ENCODE results near the gene KRT2.

KRT2 gene

GRCh38 chr12:52687497-52688385 lies 35.7 kb upstream of the KRT2 start:
- TF ChIP-seq ZFP30 (CRISPR knock-in tag; IDR thresholded peaks at IDR 0.05) (no peak), PPARA (CRISPR knock-in tag; IDR thresholded peaks at IDR 0.05; ENCODE audit: borderline replicate concordance) (no peak), POU6F1 (CRISPR knock-in tag; IDR thresholded peaks at IDR 0.05; ENCODE audit: borderline replicate concordance, low read depth) (no peak), BACH2 (CRISPR knock-in tag; IDR thresholded peaks at IDR 0.05; ENCODE audit: borderline replicate concordance) (no peak), RARB (CRISPR knock-in tag; IDR thresholded peaks at IDR 0.05) (no peak), ISL1 (CRISPR knock-in tag; IDR thresholded peaks at IDR 0.05) (no peak), ARNTL (CRISPR knock-in tag; IDR thresholded peaks at IDR 0.05; ENCODE audit: borderline replicate concordance, low read depth) (no peak), OSR1 (CRISPR knock-in tag; IDR thresholded peaks at IDR 0.05) (no peak), ZNF8 (CRISPR knock-in tag; IDR thresholded peaks at IDR 0.05) (no peak), TCF4 (CRISPR knock-in tag; IDR thresholded peaks at IDR 0.05; ENCODE audit: borderline replicate concordance) (no peak), PATZ1 (CRISPR knock-in tag; IDR thresholded peaks at IDR 0.05; ENCODE audit: borderline replicate concordance) (no peak), ZNF70 (CRISPR knock-in tag; IDR thresholded peaks at IDR 0.05) (no peak), ZNF565 (CRISPR knock-in tag; conservative IDR thresholded peaks at IDR 0.05; ENCODE audit: low read depth) (no peak)
- TF ChIP-seq, protein P1, sequence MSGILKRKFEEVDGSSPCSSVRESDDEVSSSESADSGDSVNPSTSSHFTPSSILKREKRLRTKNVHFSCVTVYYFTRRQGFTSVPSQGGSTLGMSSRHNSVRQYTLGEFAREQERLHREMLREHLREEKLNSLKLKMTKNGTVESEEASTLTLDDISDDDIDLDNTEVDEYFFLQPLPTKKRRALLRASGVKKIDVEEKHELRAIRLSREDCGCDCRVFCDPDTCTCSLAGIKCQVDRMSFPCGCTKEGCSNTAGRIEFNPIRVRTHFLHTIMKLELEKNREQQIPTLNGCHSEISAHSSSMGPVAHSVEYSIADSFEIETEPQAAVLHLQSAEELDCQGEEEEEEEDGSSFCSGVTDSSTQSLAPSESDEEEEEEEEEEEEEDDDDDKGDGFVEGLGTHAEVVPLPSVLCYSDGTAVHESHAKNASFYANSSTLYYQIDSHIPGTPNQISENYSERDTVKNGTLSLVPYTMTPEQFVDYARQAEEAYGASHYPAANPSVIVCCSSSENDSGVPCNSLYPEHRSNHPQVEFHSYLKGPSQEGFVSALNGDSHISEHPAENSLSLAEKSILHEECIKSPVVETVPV (CRISPR knock-in tag; IDR thresholded peaks at IDR 0.05): no peak
- ATAC-seq: no peak

GRCh38 chr12:52686756-52687487 lies 34.9 kb upstream of the KRT2 start:
- TF ChIP-seq ZFP3 (CRISPR knock-in tag; IDR thresholded peaks at IDR 0.05) (no peak), ZNF8 (CRISPR knock-in tag; IDR thresholded peaks at IDR 0.05) (no peak), ISL1 (CRISPR knock-in tag; IDR thresholded peaks at IDR 0.05) (no peak), POU6F1 (CRISPR knock-in tag; IDR thresholded peaks at IDR 0.05; ENCODE audit: borderline replicate concordance, low read depth) (no peak), RARB (CRISPR knock-in tag; IDR thresholded peaks at IDR 0.05) (no peak), OSR1 (CRISPR knock-in tag; IDR thresholded peaks at IDR 0.05) (no peak), GLIS3 (CRISPR knock-in tag; IDR thresholded peaks at IDR 0.05) (no peak), TOX (CRISPR knock-in tag; IDR thresholded peaks at IDR 0.05; ENCODE audit: borderline replicate concordance) (no peak), CSDC2 (CRISPR knock-in tag; IDR thresholded peaks at IDR 0.05) (no peak), BACH2 (CRISPR knock-in tag; IDR thresholded peaks at IDR 0.05; ENCODE audit: borderline replicate concordance) (no peak), PATZ1 (CRISPR knock-in tag; IDR thresholded peaks at IDR 0.05; ENCODE audit: borderline replicate concordance) (no peak), ZNF565 (CRISPR knock-in tag; conservative IDR thresholded peaks at IDR 0.05; ENCODE audit: low read depth) (no peak), ESRRG (CRISPR knock-in tag; IDR thresholded peaks at IDR 0.05) (no peak), TCF4 (CRISPR knock-in tag; IDR thresholded peaks at IDR 0.05; ENCODE audit: borderline replicate concordance) (no peak)
- TF ChIP-seq, protein P2, sequence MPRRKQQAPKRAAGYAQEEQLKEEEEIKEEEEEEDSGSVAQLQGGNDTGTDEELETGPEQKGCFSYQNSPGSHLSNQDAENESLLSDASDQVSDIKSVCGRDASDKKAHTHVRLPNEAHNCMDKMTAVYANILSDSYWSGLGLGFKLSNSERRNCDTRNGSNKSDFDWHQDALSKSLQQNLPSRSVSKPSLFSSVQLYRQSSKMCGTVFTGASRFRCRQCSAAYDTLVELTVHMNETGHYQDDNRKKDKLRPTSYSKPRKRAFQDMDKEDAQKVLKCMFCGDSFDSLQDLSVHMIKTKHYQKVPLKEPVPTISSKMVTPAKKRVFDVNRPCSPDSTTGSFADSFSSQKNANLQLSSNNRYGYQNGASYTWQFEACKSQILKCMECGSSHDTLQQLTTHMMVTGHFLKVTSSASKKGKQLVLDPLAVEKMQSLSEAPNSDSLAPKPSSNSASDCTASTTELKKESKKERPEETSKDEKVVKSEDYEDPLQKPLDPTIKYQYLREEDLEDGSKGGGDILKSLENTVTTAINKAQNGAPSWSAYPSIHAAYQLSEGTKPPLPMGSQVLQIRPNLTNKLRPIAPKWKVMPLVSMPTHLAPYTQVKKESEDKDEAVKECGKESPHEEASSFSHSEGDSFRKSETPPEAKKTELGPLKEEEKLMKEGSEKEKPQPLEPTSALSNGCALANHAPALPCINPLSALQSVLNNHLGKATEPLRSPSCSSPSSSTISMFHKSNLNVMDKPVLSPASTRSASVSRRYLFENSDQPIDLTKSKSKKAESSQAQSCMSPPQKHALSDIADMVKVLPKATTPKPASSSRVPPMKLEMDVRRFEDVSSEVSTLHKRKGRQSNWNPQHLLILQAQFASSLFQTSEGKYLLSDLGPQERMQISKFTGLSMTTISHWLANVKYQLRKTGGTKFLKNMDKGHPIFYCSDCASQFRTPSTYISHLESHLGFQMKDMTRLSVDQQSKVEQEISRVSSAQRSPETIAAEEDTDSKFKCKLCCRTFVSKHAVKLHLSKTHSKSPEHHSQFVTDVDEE (CRISPR knock-in tag; IDR thresholded peaks at IDR 0.05): no peak
- TF ChIP-seq, protein P1 (CRISPR knock-in tag; IDR thresholded peaks at IDR 0.05): no peak
- TF ChIP-seq, protein P3, sequence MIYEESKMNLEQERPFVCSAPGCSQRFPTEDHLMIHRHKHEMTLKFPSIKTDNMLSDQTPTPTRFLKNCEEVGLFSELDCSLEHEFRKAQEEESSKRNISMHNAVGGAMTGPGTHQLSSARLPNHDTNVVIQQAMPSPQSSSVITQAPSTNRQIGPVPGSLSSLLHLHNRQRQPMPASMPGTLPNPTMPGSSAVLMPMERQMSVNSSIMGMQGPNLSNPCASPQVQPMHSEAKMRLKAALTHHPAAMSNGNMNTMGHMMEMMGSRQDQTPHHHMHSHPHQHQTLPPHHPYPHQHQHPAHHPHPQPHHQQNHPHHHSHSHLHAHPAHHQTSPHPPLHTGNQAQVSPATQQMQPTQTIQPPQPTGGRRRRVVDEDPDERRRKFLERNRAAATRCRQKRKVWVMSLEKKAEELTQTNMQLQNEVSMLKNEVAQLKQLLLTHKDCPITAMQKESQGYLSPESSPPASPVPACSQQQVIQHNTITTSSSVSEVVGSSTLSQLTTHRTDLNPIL (CRISPR knock-in tag; IDR thresholded peaks at IDR 0.05; ENCODE audit: low read depth): no peak

More at GRCh38 chr12:52686756-52687487, 34.9 kb upstream of the KRT2 start:
- no peak for ATAC-seq
